Midbrain (tissue), 1 donor: ENCODE measurements around the gene HIGD1A.

ENCODE experiments used
- DNase-seq: peaks from one replicate; lab custom pipeline; 2025; lab: John Stamatoyannopoulos, UW

HIGD1A gene

DNA sequence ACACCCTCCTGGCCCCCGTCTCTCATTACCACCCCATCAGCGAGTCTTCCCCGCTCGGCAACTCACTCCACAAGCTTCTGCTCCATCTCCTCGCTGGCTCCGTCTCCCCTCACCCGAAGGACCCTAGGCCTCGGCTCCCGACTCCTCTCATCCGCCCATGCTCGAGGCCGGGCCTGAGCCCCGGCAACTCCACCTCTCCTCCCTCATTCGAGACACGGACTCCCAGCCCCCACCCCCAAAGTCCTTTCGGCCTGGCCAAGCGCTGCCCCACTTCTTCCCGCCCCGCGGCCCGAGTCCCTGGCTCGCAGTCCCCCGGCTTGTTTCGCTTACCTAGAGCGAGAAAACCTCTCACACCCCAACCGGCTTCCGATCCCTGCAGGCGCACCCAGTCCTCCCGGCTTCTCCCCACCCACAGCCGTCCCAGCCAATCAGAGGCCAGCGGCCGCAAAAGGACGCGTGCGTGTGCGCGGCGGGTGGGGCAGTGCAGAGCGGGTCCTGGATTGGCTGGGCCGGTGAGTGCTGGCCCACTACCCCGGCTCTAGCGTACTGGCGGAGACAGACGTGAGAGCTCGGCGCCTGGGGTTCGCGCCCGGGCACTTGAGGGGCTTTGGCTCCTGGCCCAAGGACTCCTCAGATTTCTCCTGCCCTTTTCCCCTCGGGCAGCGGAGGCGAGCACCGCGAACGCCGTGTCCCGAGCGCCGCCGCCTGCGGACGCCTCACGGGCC, at the start of gene HIGD1A:
HIGD1A (minus strand) TSS at position 385 of the 725 bp plus-strand sequence. CDS start 10,237 bp downstream, outside the sequence.
- DNase-seq = peak; percentile 99

- DNase-seq = no peak
These were observed 49.5 kb upstream of the HIGD1A start for GRCh38 chr3:42853739-42854302.

- DNase-seq = no peak
These were observed 48.8 kb upstream of the HIGD1A start for GRCh38 chr3:42853056-42853455.

- no peak for DNase-seq
These were observed 48.2 kb upstream of the HIGD1A start for GRCh38 chr3:42852441-42852840.

DNA sequence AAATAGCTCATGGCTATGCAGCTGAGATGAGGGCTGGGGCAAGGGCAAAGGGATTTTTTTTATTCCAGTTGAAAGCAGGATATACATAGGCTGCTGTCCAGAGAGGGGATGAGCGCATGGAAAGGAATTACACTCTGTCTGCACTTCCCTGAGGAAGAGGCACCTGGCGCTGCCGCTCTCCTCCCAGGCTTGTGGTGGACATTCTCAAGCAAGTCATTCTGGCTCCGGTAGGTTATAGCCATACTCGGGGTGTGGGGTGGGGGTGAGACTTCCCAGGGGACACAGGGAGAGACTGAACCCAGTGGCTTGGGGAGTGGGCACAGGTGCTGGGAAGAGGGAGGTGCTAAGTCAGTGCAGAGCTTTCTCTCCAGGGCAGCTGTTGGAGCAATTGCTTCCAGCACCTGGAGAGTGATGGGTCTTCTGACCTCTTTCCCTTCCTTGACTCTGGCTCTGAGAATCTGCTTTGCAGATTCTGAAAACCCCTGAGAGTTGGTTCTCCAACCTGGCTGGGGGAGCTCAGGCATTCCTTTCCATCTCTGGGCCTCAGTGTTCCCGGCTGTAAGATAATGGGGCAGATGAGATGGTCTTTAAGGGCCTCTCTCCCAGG, 47.0 kb upstream of the HIGD1A start:
- DNase-seq = no peak

DNA sequence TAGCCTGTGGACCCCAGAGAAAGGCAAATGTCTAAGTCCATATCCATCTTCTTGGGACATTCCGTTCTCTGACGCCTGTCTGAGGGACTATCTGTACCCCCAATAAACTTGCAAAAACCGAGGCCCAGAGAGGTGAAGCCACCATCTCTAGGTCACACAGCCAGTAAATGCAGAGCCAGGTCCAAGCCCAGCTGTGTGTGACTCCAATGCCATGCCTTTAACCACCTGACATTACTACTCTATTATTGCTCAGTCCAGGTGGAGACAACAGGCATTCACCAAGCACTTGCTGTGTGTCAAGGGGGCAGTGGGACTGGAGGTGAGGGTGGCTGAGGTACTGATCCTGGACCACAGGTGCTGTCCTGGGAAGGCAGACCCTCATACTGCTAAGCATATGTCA, 46.0 kb upstream of the HIGD1A start:
- no peak for DNase-seq

DNA sequence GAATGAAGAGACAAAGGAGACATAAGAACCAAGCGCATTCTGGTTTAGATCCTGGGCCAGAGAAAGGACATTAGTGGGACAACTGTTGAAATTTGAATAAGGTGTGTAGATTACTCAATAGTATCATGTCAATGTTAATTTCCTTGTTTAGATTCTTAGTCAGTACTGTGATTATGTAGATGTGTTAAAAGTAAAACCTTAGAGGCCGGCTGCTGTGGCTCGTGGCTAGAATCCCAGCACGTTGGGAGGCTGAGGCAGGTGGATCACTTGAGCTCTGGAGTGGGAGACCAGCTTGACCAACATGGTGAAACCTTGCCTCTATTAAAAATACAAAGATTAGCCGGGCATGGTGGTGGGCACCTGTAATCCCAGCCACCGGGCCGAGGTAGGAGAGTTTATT, 44.7 kb upstream of the HIGD1A start:
- no peak for DNase-seq

DNA sequence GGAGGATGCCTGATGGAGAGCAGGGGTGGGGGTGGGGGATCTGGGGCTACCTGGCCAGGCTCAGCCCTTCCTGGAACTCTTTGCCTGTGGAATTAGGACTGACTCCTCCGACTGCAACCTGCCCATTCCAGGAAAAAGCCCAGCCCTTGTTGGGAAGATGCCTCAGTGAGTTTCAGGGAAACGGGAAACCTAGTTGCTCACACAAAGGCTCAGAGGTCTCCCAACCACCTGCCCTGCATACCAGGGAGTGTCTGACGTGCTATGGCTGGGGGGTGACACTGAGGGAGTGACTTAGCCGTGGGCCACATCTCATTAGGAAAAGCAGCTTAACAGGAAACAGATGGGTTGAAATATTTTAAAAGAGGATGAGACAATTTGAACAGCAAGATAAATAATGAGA, 43.4 kb upstream of the HIGD1A start:
- DNase-seq = no peak

DNA sequence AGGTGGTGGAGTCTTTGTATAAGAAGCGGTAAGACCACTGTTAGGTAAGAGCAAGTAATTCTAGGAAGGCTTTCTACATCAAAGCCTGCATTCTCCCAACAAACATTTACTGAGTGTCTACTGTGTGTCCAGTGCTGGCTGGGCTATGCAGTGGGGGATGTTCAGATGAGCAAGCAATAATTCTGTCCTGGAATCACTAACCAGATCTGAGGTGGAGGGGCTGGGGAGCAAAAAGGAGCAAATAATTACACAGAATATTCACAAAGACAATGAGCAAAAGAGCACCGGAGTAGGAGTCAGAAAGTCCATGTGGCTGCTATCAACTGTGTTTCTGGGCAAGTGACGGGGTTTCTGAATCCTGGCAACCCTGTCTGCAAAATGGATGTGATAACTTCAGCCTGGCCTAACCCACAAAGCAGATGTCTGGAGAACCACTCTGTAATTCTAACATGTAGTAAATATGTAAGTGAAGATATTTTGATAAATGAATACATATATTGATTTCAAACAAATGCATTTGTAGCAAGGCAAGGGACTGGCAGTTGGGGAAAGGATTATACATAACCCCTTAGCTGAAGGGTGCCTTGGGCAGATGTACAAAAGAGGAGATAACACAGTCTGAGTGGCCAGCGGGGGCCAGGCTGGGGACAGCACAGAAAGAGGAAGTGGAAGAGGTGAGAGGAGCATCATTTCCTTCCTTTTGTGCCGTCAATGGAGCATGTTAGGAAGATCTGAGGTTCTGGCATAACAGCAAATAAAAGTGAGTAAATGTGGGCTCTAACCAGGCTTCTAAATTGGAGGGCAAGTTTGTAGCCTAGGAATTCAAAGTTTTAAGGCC, 42.6 kb upstream of the HIGD1A start:
- peak; percentile 21 for DNase-seq

DNA sequence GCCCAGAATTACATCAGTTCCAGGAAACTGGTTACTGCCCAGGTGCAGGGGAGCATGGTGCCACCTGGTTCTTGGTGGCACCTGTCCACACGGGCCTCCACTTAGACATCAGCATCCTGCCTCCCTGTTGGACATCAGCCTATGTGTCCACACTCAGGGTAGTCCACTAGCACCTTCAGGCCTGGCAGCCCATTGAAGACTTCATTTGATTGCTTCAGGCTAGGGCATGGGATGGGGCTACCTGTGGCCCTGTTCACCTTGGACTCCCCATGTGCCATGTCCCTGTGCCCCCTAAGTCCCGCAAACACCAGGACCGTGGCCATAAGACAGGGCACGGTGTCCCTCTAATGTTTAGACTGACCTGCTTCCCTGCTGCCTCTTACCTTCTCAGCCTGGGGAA, 40.5 kb upstream of the HIGD1A start:
- DNase-seq = no peak

DNA sequence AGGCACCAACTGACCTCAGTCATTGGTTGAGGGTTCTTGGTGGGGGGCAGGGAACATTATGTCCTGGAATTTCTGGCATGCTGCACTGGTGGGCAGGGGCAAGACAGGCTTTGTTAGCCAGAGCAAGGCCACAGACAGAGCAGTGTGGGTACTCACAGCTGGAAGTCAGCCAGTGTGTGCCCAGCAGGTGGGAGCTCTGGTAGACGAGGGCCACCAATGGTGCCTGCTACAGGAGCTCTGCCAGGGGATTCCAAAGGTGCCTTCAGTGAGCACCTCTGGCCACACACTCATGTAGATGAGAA, 40.1 kb upstream of the HIGD1A start:
- DNase-seq = no peak

DNA sequence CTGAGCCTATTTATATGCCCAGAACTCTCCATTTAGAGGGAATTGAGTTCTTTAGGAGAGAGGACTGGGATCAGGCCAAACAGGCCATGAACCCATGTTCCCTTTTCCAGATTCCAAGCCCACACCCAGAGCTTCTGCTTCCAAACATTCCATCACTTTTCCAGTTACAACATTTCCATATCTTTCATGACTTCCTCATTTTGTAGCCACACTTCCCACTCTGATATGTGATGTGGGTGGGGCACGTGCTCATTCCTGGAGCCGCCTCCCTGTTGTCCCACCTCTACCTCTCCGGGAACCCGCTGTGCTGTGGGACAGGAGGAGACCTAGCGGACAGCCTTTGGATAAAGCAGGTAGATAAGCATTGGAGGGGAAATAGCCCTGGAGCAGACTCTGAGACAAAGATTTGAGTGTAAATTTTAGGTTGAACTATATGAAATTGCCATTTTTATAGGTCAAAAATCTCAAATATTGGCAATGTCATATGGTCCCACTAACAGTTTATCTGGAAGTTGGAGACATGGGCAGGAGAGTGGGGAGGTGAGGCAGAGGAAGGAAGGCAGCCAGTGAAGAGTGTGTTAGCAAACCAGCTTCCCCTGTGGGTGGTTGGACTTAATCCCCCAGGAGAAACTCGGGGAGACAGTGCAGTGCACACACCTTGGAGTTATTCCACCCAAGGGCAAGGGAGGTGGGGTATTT, 39.6 kb upstream of the HIGD1A start:
- DNase-seq = no peak

DNA sequence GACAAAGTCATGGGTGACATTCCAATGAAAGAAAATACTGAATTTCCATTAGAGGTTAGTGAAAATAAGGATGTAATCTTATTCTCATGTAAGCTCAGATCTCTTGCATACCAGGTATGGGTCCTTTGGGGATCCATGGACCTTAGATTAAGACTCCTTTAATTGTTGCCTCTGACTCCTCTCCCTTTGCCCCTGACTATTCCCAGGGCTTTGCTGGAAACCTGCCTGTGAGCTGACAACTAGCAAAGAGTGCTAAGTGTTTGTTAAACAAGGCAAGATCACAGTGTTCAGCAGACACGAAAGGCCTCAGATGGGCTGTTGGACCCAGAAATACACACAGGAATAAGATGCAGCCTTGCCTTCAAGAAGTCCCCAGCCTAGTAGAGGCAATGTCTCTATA, 37.0 kb upstream of the HIGD1A start:
- no peak for DNase-seq

DNA sequence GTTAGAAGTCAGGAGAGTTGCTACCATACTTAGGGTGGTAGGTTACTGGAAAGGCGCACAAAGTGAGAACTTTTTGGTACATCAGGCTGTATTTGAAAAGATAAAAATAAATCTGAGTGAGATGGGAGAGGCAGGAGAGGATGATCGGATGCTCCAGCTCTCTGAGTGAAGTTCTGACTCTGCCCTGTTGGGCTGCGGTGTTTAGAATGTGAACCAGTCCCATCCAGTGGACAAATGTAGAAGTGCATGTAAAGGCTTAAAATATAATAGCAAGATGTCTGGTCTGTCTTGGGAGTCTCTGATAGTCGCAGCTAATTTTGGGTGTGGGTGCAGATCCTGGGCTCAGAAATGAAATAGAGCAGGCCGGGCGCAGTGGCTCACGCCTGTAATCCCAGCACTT, 35.3 kb upstream of the HIGD1A start:
- peak; percentile 51 for DNase-seq

DNA sequence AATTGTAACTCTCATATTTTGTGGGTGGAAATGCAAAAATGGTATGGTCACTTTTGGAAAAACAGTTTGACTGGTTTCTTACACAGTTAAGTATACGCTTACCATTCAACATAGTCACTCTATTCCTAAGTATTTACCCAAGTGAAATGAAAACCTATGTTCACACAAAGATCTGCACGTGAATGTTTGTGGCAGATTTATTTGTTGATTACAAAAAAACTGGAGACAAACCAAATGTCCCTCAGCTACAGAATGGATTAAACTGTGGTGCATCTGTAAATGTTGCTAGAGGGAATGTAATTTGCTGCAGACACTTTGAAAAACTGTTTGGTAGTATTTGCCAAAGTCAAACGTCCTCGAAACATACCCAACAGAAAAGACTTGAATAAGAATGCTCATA, 34.3 kb upstream of the HIGD1A start:
- DNase-seq = no peak

DNA sequence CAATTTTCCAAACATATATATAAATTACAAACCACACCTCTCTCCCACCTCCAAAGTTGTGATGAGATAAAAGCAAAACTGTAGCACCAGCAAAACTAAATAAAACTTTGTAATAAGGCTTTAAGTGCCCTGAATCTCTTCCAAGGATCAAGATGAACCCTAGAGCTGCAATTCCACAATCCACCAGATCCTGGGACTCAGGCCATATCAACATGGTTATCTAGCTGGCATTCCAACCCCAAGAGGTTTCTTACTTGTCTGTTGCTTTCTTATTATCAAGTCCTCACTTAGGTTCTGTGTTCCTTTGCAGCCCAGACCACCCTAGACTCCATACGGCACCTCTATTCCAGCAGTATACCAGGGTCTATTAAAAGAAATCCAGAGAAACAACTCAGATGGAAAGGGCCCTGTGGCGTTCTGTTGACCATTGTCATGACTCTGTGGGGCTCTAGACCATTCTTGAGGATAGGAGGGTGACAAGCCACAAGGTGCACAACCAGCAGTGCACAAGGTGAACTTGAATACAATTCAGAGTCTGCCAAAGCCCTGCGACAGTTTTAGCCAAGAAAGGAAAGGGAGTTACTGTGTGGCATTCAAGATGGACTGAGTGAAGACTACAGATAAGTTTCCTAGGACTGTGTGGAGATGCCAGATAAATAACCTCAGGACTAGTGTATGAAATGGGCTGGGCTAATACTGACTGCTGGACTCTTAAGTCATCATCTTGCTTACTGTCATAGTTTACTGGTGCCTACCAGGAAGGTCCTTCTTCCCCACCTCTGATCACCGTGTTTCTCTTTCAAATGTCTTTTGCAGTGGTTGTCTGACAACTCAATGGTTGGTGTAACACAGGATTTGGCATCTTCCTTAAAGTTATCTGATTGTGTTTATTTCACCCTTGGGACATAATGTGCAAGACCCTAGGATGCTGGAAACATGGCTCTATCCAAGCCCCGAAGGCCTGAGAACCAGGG, 32.1 kb upstream of the HIGD1A start:
- DNase-seq = no peak

- peak; percentile 73 for DNase-seq
These were observed 27.0 kb upstream of the HIGD1A start for GRCh38 chr3:42831321-42831713.

DNA sequence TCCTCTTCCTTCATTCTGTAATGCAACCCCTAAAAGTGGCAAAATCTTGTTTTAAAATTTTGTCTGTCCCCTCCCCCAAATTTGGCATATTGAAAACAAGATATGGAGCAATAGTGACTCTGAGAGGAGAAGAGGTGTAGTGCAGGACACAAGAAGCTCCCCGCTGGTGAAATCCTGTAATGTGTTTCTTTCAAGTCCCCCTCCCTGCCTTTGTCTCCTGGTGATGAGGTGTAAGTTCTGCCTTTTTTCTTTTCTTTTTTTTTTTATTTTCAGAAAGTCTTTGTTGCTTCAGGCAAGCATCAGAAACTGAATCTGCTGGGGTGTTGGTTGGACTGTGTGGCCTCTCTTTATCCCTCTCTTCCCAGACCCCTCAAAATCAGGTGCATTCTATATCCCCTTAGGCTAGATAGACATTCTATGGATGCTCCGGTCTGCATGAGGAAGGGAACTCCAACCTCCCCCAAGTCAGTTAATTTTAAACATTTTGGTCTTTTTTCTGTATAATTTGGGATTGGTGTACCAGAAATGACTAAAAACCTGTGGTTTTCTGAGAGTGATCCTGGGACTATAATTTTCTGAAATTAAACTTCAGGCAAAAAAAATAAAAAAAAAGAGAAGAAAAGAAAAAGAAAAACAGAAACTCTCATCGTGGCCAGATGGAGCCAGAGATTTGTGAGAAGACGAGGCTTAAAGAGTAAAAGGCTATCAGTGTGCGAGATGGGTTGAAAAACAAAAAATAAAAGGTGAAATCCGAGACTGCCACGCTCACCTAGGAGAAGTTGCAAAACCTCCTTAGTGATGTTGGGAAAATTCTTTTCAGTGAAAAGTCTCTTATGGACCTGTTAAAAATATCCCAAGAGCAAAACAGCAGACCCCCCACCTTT, 26.4 kb upstream of the HIGD1A start:
- no peak for DNase-seq

GRCh38 chr3:42829628-42830436, 25.5 kb upstream of the HIGD1A start:
- DNase-seq = no peak
